Measurements from ENCODE around the gene GNL1. TPM values are rescaled to one million over a fixed set of nuclear protein-coding genes. Genes with fewer than 3 reads are reported as not detected.

GNL1 gene, protein sequence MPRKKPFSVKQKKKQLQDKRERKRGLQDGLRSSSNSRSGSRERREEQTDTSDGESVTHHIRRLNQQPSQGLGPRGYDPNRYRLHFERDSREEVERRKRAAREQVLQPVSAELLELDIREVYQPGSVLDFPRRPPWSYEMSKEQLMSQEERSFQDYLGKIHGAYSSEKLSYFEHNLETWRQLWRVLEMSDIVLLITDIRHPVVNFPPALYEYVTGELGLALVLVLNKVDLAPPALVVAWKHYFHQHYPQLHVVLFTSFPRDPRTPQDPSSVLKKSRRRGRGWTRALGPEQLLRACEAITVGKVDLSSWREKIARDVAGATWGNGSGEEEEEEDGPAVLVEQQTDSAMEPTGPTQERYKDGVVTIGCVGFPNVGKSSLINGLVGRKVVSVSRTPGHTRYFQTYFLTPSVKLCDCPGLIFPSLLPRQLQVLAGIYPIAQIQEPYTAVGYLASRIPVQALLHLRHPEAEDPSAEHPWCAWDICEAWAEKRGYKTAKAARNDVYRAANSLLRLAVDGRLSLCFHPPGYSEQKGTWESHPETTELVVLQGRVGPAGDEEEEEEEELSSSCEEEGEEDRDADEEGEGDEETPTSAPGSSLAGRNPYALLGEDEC
- 10 to 100 TPM; 26.6 to 40.4 (median 33.8) TPM for total RNA-seq

GRCh38 chr6:30556066-30556905 is at the start of gene GNL1:
Gene GNL1, minus strand, starts transcription at chr6:30556489. Its CDS starts 286 bp downstream, at chr6:30556203.
- peak; percentile 11 to 47 for TF ChIP-seq POLR2A (IDR thresholded peaks at IDR 0.05)
- TF ChIP-seq, protein P1, sequence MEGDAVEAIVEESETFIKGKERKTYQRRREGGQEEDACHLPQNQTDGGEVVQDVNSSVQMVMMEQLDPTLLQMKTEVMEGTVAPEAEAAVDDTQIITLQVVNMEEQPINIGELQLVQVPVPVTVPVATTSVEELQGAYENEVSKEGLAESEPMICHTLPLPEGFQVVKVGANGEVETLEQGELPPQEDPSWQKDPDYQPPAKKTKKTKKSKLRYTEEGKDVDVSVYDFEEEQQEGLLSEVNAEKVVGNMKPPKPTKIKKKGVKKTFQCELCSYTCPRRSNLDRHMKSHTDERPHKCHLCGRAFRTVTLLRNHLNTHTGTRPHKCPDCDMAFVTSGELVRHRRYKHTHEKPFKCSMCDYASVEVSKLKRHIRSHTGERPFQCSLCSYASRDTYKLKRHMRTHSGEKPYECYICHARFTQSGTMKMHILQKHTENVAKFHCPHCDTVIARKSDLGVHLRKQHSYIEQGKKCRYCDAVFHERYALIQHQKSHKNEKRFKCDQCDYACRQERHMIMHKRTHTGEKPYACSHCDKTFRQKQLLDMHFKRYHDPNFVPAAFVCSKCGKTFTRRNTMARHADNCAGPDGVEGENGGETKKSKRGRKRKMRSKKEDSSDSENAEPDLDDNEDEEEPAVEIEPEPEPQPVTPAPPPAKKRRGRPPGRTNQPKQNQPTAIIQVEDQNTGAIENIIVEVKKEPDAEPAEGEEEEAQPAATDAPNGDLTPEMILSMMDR (IDR thresholded peaks at IDR 0.05), result peak in 3 of 6 experiments; percentile 22 to 30 (median 23)
- Histone ChIP-seq H3K9me3 (no peaks in the 10 kb centered on the region), H3K4me1 (peaks cover 4 to 20% (median 8%) of the 10 kb centered on the region in 4 donors), H3K27ac (peak within 1 kb of the TSS; percentile 97 to 99 (median 98)), H3K36me3 (peaks cover 0 to 27% (median 0%) of the 10 kb centered on the region in 3 donors), H3K4me3 (peak within 1 kb of the TSS; percentile 80 to 96 (median 94)), H3K27me3 (no peaks in the 10 kb centered on the region)
- DNase-seq, result peak; percentile 99 to 100 (median 99)

DNA sequence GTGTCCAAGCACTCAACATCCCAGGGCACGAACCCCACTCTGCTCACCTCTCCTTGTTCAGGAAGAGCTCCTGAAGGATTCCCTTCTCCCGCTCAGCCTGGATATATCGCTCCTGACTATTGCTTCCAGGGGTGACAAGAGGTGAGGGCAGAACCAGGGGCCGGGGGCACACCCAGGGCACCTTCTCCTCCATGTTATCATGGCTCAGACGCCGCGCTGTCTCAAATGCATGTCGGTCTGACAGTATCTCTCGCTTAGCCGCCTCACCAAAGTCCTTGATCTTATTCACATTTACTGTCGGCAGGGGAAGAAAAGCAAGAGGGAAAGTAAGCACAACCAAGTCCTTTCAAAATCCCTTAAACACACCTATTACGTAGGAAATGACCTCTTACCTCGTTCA is 47.7 kb upstream of the GNL1 start:
- DNase-seq, result no peak
- TF ChIP-seq, protein P1 (IDR thresholded peaks at IDR 0.05), result no peak
- no peak for TF ChIP-seq POLR2A (IDR thresholded peaks at IDR 0.05)
- Histone ChIP-seq H3K4me3 (no peak overlapping the region), H3K36me3 (peaks cover 5 to 85% (median 6%) of the 10 kb centered on the region in 3 donors), H3K9me3 (no peaks in the 10 kb centered on the region), H3K27ac (no peak overlapping the region), H3K27me3 (no peaks in the 10 kb centered on the region), H3K4me1 (no peaks in the 10 kb centered on the region)

DNA sequence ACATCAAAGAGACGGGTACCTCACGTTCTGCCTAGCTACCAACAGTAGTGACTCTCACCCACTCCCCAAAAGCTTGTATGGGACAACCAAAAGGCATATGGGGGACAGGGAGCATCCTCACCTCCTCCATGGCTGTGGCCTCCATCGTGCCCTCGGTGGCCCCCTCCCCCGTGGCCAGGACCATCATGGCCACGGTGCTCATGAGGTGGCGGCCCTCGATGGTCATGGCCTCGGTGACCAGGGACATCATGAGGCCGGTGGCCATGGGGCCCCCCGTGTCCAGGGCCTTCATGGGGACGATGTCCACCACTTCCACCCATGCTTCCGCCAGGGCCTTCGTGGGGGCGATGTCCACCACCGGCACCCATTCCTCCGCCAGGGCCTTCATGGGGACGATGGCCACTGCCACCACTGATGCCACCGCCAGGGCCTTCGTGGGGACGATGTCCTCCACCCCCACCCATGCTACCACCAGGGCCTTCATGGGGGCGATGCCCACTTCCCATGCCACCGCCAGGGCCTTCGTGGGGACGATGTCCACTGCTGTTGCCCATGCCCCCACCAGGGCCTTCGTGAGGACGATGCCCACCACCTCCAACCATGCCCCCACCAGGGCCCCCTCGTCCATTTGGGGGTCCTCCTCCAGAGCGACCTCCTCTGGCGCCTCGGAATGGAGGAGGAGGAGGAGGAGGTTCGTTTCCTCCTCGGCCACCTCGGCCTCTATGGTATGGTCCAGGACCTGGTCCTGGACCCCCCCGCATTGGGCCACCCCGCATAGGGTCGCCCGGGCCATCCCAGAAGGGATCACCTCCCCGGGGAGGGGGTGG is 45.7 kb upstream of the GNL1 start:
- DNase-seq, result no peak
- Histone ChIP-seq H3K27ac (no peak overlapping the region), H3K4me1 (no peaks in the 10 kb centered on the region), H3K9me3 (no peaks in the 10 kb centered on the region), H3K36me3 (peaks cover 2 to 66% (median 4%) of the 10 kb centered on the region in 3 donors), H3K27me3 (no peaks in the 10 kb centered on the region), H3K4me3 (no peak overlapping the region)
- TF ChIP-seq, protein P1 (IDR thresholded peaks at IDR 0.05), result no peak
- TF ChIP-seq POLR2A (IDR thresholded peaks at IDR 0.05), result no peak

- no peaks in the 10 kb centered on the region for H3K27me3 ChIP-seq
- no peak overlapping the region for H3K27ac ChIP-seq
- H3K4me3 ChIP-seq, result no peak overlapping the region
- TF ChIP-seq, protein P1 (IDR thresholded peaks at IDR 0.05), result no peak
- peaks cover 2 to 60% (median 4%) of the 10 kb centered on the region in 3 donors for H3K36me3 ChIP-seq
- DNase-seq, result no peak
- no peaks in the 10 kb centered on the region for H3K4me1 ChIP-seq
- no peaks in the 10 kb centered on the region for H3K9me3 ChIP-seq
Measured at GRCh38 chr6:30601436-30601814, 45.1 kb upstream of the GNL1 start.
